ENCODE measurements around the gene AKAP13. TPM values are rescaled to one million over a fixed set of nuclear protein-coding genes. Genes with fewer than 3 reads are reported as not detected.

Gene AKAP13
- total and polyA plus RNA-seq, 2 of the 8 experiments (the other 6 are each of a cell fraction or from before 2014, with no cell fraction given): 14.0 to 46.2 TPM

DNA sequence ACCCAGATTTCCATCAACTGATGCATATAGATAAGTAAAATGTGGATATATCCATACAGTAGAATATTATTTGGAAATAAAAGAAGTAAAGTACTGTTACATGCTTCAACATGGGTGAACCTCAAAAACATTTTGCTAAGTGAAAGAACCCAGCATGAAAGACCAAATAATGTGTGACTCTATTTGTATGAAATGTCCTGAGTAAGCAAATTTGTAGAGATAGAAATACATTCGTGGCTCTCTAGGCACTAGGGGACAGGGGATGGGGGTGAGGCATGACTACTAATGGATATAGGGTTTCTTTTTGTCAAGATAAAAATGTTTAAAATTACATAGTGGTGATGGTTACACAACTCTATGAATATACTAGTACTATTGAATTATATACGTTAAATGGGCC, 250.6 kb downstream of the AKAP13 start:
- no peak overlapping the region for H3K9ac ChIP-seq (replicated peaks in 1 of 4; ENCODE audit: extremely low read depth in 1 of 4, low read depth in 3 of 4, low read length in 3 of 4)
- no peak for TF ChIP-seq NRF1 (IDR thresholded peaks at IDR 0.05; ENCODE audit: low read depth, low read length)
- TF ChIP-seq MAFK (IDR thresholded peaks at IDR 0.05; ENCODE audit: low read depth, low read length): peak; percentile 38; the same call in 1 of the 2 replicates
- H3K23me2 ChIP-seq (ENCODE audit: low read depth, low read length): peaks cover 2% of the 10 kb centered on the region; the same call in 1 of the 2 replicates
- H2BK20ac ChIP-seq (ENCODE audit: low read length): no peak overlapping the region
- H3K4me2 ChIP-seq (ENCODE audit: insufficient read depth in 1 of 2, low read depth in 2 of 2, low read length in 2 of 2): no peak overlapping the region
- no peak overlapping the region for H3K4me3 ChIP-seq (ENCODE audit: extremely low read depth in 1 of 4, insufficient read depth in 2 of 4, low read depth in 3 of 4, low read length in 4 of 4)
- H2BK15ac ChIP-seq (ENCODE audit: low read length): no peak overlapping the region
- H4K8ac ChIP-seq (ENCODE audit: extremely low read depth, insufficient read depth, low read length): no peak overlapping the region
- no peaks in the 10 kb centered on the region for H3K79me1 ChIP-seq (ENCODE audit: low read depth, low read length)
- H3K79me2 ChIP-seq (ENCODE audit: control insufficient read depth in 1 of 2, insufficient read depth in 2 of 2, low read length in 2 of 2): no peaks in the 10 kb centered on the region
- H3K23ac ChIP-seq (ENCODE audit: insufficient read length): no peak overlapping the region
- no peaks in the 10 kb centered on the region for H3K36me3 ChIP-seq (ENCODE audit: control insufficient read depth in 2 of 4, insufficient read depth in 4 of 4, low read length in 3 of 4)
- no peak overlapping the region for H3K4ac ChIP-seq (replicated peaks; ENCODE audit: insufficient read length, low read depth, low read length)
- no peak overlapping the region for H3K27ac ChIP-seq (ENCODE audit: low read depth, low read length)
- H2AFZ ChIP-seq (ENCODE audit: low read length): no peak overlapping the region
- no peak overlapping the region for H2AK5ac ChIP-seq (ENCODE audit: low read depth, low read length)
- H3K18ac ChIP-seq (ENCODE audit: extremely low read depth, low read length): no peak overlapping the region
- no peak overlapping the region for H3K56ac ChIP-seq (replicated peaks; ENCODE audit: insufficient read length, low read depth, low read length)
- no peaks in the 10 kb centered on the region for H4K20me1 ChIP-seq (replicated peaks in 1 of 2; ENCODE audit: control insufficient read depth in 1 of 2, insufficient read depth in 2 of 2, low read length in 2 of 2)
- H4K91ac ChIP-seq (replicated peaks; ENCODE audit: insufficient read length, low read length): no peak overlapping the region
- DNase-seq (ENCODE audit: low read depth in 1 of 2, low spot score in 2 of 2) (no peak), FAIRE-seq (no peak)
- no peaks in the 10 kb centered on the region for H3K27me3 ChIP-seq (replicated peaks in 1 of 4; ENCODE audit: control insufficient read depth in 3 of 4, extremely low read depth in 1 of 4, insufficient read depth in 3 of 4, low read length in 3 of 4)
- no peak overlapping the region for H4K5ac ChIP-seq (ENCODE audit: insufficient read length, low read depth, low read length)
- no peaks in the 10 kb centered on the region for H3K4me1 ChIP-seq (replicated peaks in 1 of 4; ENCODE audit: control insufficient read depth in 3 of 4, insufficient read depth in 4 of 4, low read length in 3 of 4)
- H2BK120ac ChIP-seq (replicated peaks; ENCODE audit: low read depth, low read length): no peak overlapping the region
- no peak overlapping the region for H2BK5ac ChIP-seq (ENCODE audit: low read depth, low read length)
- ChIA-PET CTCF (ENCODE audit: partially characterized antibody) (no interaction called here), POLR2A (ENCODE audit: partially characterized antibody) (no interaction called here)
- H3K14ac ChIP-seq (ENCODE audit: insufficient read length): no peak overlapping the region
- no peaks in the 10 kb centered on the region for H3K9me3 ChIP-seq (ENCODE audit: insufficient read depth in 2 of 2, low read depth in 1 of 2, low read length in 1 of 2)
- 91% methylated on average over 2 of the region's 2 CpGs; no CpG with 5 or more reads in 1 of the 2 experiments for WGBS, 2 experiments (ENCODE audit: extremely low coverage in 1 of 2, insufficient coverage in 1 of 2, insufficient read length in 1 of 2, insufficient replicate concordance in 2 of 2, low coverage in 1 of 2, low lambda C conversion rate in 2 of 2, missing lambda C conversion rate in 1 of 2)
- H2BK12ac ChIP-seq (ENCODE audit: low read depth, low read length): no peak overlapping the region

All from H1 (cell line).